ACC112 (cell line): ENCODE measurements around the gene COL23A1.

Experiments
- H2AFZ ChIP-seq: fragments of 200-600 bp; sonication (generic); one replicate; pipeline ENCODE4 v1.6.0; 2017; ENCODE audit warnings: antibody characterized with exemption, low read length; ENCODE audit not compliant: unreplicated experiment
- H3K27ac ChIP-seq: fragments of 200-600 bp; sonication (generic); 2 replicates; pipeline ENCODE4 v1.5.1; 2014; ENCODE audit warnings: low read depth, mild to moderate bottlenecking, antibody characterized with exemption, low read length, moderate library complexity
- H3K27me3 ChIP-seq: fragments of 200-600 bp; sonication (generic); 2 replicates; pipeline ENCODE4 v1.6.1; 2014; ENCODE audit warnings: mild to moderate bottlenecking, antibody characterized with exemption, low read length, moderate library complexity, mixed read lengths; ENCODE audit not compliant: insufficient read depth
- H3K36me3 ChIP-seq: fragments of 200-600 bp; sonication (generic); 2 replicates; pipeline ENCODE4 v1.6.1; 2016; ENCODE audit warnings: mild to moderate bottlenecking, antibody characterized with exemption, low read length, moderate library complexity, mixed read lengths; ENCODE audit not compliant: insufficient read depth
- H3K4me1 ChIP-seq: fragments of 200-600 bp; sonication (generic); one replicate; pipeline ENCODE4 v1.6.1; 2016; ENCODE audit warnings: low read length, mixed read lengths; ENCODE audit not compliant: insufficient read depth, unreplicated experiment, control insufficient read depth
- H3K4me3 ChIP-seq: fragments of 200-600 bp; sonication (generic); 2 replicates; pipeline ENCODE4 v1.5.1; 2014; ENCODE audit warnings: mild to moderate bottlenecking, low read depth, low read length
- H3K79me2 ChIP-seq: fragments of 200-600 bp; sonication (generic); one replicate; pipeline ENCODE4 v1.6.0; 2016; ENCODE audit warnings: low read length; ENCODE audit not compliant: control insufficient read depth, unreplicated experiment, insufficient read depth

COL23A1 gene

DNA sequence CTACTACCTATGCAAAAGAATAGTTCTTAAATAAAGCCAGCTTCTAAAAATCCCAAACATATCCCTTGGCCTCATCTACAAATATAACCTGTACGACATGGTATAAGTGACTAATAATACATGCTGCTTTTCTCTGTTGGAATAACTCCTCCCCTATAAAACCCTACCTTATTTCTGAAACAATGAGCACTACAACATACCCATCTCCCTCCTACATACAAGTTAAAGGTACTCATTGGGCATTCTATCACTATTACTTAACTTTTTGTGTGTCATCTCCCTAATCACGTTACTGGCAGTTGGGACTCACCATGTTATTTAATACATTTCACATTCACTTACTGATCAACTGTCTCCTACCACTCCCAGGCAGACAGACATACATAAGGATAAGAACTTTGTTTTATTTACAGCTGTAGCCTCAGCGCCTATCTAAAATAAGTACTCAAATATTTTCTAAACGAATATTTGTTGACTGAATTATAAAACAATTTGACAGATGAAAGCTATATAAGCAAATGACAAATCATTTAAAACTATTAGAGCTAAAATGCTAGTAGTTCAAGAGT lies 32.6 kb upstream of the COL23A1 start:
- Histone ChIP-seq H2AFZ (no peak overlapping the region), H3K36me3 (peaks cover 52% of the 10 kb centered on the region), H3K4me1 (peaks cover 26% of the 10 kb centered on the region), H3K4me3 (peak overlapping the region; percentile 20; the same call in 1 of the 2 replicates), H3K79me2 (peaks cover 81% of the 10 kb centered on the region), H3K27me3 (no peaks in the 10 kb centered on the region), H3K27ac (no peak overlapping the region)

GRCh38 chr5:178619390-178619789 lies 29.2 kb upstream of the COL23A1 start:
- Histone ChIP-seq H3K27me3 (no peaks in the 10 kb centered on the region), H3K27ac (no peak overlapping the region), H2AFZ (no peak overlapping the region), H3K4me1 (peaks cover 24% of the 10 kb centered on the region), H3K4me3 (no peak overlapping the region), H3K79me2 (peaks cover 68% of the 10 kb centered on the region), H3K36me3 (peaks cover 83% of the 10 kb centered on the region)

DNA sequence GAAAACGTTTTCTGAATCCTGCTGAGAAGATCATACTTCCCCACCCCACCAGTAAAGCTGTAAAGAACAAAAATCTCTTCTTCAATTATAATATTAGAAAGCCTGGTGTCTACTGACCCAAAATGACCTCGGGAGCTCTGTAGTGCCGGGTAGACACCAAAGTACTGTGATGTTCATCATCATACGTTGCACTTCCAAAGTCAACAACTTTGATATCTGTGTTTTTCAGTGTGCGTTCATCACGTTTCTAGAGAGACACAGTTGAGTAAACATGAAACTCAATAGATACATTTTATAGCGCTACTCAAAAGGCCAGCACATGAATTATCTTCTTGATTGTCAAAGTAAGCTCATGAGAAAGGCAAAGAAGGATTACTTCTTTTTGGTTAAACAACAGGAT lies 22.1 kb upstream of the COL23A1 start:
- H3K27ac ChIP-seq, result no peak overlapping the region
- peaks cover 78% of the 10 kb centered on the region for H3K36me3 ChIP-seq
- no peak overlapping the region for H3K4me3 ChIP-seq
- peaks cover 29% of the 10 kb centered on the region for H3K79me2 ChIP-seq
- no peak overlapping the region for H2AFZ ChIP-seq
- no peaks in the 10 kb centered on the region for H3K4me1 ChIP-seq
- H3K27me3 ChIP-seq, result no peaks in the 10 kb centered on the region

GRCh38 chr5:178606269-178606668 lies 16.1 kb upstream of the COL23A1 start:
- Histone ChIP-seq H3K79me2 (peaks cover 9% of the 10 kb centered on the region), H3K4me1 (no peaks in the 10 kb centered on the region), H3K36me3 (peaks cover 74% of the 10 kb centered on the region), H3K4me3 (no peak overlapping the region), H3K27me3 (no peaks in the 10 kb centered on the region), H3K27ac (no peak overlapping the region), H2AFZ (no peak overlapping the region)

- Histone ChIP-seq H3K4me1 (no peaks in the 10 kb centered on the region), H3K79me2 (peaks cover 6% of the 10 kb centered on the region), H3K36me3 (peaks cover 74% of the 10 kb centered on the region), H3K27ac (no peak overlapping the region), H3K27me3 (no peaks in the 10 kb centered on the region), H3K4me3 (no peak overlapping the region), H2AFZ (no peak overlapping the region)
Observed at GRCh38 chr5:178605788-178606187, 15.6 kb upstream of the COL23A1 start.

DNA sequence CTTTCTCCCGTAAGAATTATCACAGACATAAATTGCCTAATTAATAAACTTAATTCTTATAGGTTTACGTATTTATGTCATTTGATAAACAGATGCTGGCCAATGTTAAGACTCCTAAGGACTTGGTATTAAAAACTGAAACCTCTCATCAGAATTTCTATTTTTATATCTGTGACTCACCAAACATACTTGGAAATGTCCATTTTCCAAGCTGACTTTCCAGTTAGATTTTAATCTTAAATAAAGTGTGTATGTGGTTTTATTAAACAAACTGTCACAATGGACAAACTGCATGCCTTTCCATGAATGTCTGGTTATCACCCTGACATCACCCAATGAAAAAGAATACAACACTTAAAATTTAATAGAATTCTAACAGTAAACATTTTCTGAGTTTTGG lies 12.6 kb upstream of the COL23A1 start:
- Histone ChIP-seq H2AFZ (no peak overlapping the region), H3K36me3 (peaks cover 82% of the 10 kb centered on the region), H3K27me3 (no peaks in the 10 kb centered on the region)

DNA sequence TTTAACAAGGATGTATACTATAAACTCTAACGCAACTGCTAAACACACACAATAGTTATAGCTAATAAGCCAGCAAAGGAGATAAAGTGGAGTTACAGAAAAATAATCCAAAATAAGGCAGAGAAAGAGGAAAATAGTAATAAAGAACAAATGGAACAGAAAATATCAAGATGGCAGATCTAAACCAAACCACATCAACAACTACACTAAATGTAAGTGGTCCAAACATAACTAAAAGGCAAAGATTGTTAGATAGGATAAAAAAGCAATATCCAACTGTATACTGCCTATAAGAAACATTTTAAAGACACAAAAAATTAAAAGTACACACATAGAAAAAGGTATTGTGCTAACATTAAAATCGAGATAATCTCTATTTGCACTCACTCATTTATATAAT lies 5.6 kb upstream of the COL23A1 start:
- H3K79me2 ChIP-seq, result no peaks in the 10 kb centered on the region
- peaks cover 49% of the 10 kb centered on the region for H3K36me3 ChIP-seq
- no peak overlapping the region for H2AFZ ChIP-seq
- H3K27me3 ChIP-seq, result no peaks in the 10 kb centered on the region
- peaks cover 4% of the 10 kb centered on the region for H3K4me1 ChIP-seq
- no peak overlapping the region for H3K4me3 ChIP-seq
- no peak overlapping the region for H3K27ac ChIP-seq

More for the DNA sequence above, 12.6 kb upstream of the COL23A1 start:
- Histone ChIP-seq H3K79me2 (peaks cover 4% of the 10 kb centered on the region), H3K4me3 (no peak overlapping the region), H3K27ac (no peak overlapping the region), H3K4me1 (no peaks in the 10 kb centered on the region)

DNA sequence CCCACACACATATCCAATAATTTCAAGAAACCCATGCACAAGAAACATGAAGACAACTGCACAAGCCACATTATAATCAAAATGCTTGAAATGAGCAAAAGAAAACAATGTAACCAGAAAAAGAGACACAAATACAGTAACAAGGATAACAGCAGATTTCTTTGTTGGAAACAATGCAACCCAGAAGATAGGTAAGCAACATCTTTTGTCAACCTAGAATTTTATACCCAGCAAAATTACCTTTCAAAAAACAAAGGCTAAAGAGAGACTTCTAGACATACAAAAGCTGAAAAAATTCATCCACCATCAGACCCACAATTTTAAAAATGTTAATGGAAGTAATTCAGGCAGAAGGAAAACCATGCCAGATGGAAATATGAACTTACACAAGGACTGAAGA lies 5.0 kb upstream of the COL23A1 start:
- H3K36me3 ChIP-seq, result peaks cover 43% of the 10 kb centered on the region
- H3K4me3 ChIP-seq, result no peak overlapping the region
- H3K4me1 ChIP-seq, result peaks cover 9% of the 10 kb centered on the region
- no peaks in the 10 kb centered on the region for H3K79me2 ChIP-seq
- H3K27me3 ChIP-seq, result peaks cover 4% of the 10 kb centered on the region; the same call in 1 of the 2 replicates
- no peak overlapping the region for H3K27ac ChIP-seq
- no peak overlapping the region for H2AFZ ChIP-seq

GRCh38 chr5:178590924-178591423 lies 781 bp upstream of the COL23A1 start:
- peaks cover 9% of the 10 kb centered on the region for H3K36me3 ChIP-seq
- peaks cover 9% of the 10 kb centered on the region for H3K4me1 ChIP-seq
- no peak overlapping the region for H2AFZ ChIP-seq
- no peaks in the 10 kb centered on the region for H3K79me2 ChIP-seq
- H3K4me3 ChIP-seq, result peak overlapping the region; percentile 77
- H3K27me3 ChIP-seq, result peaks cover 43% of the 10 kb centered on the region
- H3K27ac ChIP-seq, result no peak overlapping the region

- Histone ChIP-seq H3K36me3 (no peaks in the 10 kb centered on the region), H3K4me1 (peaks cover 9% of the 10 kb centered on the region), H2AFZ (no peak overlapping the region), H3K27ac (no peak overlapping the region), H3K27me3 (peaks cover 43% of the 10 kb centered on the region), H3K4me3 (peak overlapping the region; percentile 77), H3K79me2 (no peaks in the 10 kb centered on the region)
Observed at GRCh38 chr5:178589180-178590140, 733 bp downstream of the COL23A1 start.
